LNCAP (cell line): ENCODE measurements around the gene CAB39L.

Source experiments
- TF ChIP-seq, protein P1 (sequence below): fragments of 450-650 bp; IDR thresholded peaks from 2 replicates; pipeline ENCODE4 v1.5.1; 2017; ENCODE audit warnings: mild to moderate bottlenecking

The CAB39L gene

GRCh38 chr13:49300739-49301589 lies 142.9 kb downstream of the CAB39L start:
- TF ChIP-seq, protein P1, sequence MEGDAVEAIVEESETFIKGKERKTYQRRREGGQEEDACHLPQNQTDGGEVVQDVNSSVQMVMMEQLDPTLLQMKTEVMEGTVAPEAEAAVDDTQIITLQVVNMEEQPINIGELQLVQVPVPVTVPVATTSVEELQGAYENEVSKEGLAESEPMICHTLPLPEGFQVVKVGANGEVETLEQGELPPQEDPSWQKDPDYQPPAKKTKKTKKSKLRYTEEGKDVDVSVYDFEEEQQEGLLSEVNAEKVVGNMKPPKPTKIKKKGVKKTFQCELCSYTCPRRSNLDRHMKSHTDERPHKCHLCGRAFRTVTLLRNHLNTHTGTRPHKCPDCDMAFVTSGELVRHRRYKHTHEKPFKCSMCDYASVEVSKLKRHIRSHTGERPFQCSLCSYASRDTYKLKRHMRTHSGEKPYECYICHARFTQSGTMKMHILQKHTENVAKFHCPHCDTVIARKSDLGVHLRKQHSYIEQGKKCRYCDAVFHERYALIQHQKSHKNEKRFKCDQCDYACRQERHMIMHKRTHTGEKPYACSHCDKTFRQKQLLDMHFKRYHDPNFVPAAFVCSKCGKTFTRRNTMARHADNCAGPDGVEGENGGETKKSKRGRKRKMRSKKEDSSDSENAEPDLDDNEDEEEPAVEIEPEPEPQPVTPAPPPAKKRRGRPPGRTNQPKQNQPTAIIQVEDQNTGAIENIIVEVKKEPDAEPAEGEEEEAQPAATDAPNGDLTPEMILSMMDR, result peak; percentile 74

- TF ChIP-seq, protein P1, result no peak
Measured at GRCh38 chr13:49300276-49300675, 143.6 kb downstream of the CAB39L start.

GRCh38 chr13:49298903-49299605 lies 144.8 kb downstream of the CAB39L start:
- TF ChIP-seq, protein P1, result no peak

GRCh38 chr13:49298416-49298815 lies 145.4 kb downstream of the CAB39L start:
- TF ChIP-seq, protein P1, result no peak

DNA sequence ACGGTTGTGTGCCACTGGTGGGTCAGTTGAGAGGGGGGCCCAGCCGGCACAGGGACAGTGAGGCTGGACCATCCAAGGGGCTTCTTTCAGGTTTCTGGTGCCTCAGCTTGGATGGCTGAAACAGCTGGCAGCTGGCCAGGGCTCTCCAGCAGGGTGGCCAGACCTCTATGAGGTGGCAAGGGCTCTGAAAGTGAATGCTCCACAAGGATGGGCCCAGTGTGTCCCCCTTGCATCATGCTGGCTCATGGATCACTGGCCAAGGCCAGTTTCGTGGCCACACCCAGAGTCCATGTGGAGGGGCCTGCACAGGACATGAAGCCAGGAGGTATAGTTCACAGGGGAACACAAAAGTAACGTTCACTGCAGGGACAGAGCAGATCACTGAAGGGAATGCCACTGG lies 146.5 kb downstream of the CAB39L start:
- TF ChIP-seq, protein P1, result no peak

- TF ChIP-seq, protein P1, result no peak
Measured at GRCh38 chr13:49296659-49297058, 147.2 kb downstream of the CAB39L start.

DNA sequence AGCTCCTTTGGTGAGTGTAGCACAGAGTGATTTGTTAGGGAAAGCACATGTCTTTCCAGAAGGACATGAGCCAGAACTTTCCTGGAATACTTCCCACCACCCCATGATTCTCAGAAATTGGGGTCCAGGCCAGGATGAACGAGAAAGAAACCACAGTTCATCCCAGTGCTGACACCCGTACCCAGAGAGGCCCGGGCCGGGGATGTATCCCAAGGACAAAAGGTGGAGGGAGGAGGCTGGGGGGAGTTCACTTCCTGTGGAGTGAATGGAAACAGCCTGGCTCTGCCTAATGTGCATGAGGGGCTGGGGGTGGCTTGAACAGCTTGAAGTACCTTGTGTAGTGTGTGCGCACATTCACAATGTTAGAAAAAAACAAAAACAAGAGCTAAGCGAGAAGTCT lies 148.6 kb downstream of the CAB39L start:
- TF ChIP-seq, protein P1, result no peak
